Measurements from ENCODE around the gene UIMC1. TPM values are rescaled to one million over a fixed set of nuclear protein-coding genes. Genes with fewer than 3 reads are reported as not detected.
A peak's percentile ranks its signal among the peaks of the same experiment; 100 is the strongest.

Gene UIMC1
- total and polyA plus RNA-seq, 2 of the 13 experiments (the other 11 are each of a cell fraction or from before 2014, with no cell fraction given): 18.9 to 32.7 TPM

DNA sequence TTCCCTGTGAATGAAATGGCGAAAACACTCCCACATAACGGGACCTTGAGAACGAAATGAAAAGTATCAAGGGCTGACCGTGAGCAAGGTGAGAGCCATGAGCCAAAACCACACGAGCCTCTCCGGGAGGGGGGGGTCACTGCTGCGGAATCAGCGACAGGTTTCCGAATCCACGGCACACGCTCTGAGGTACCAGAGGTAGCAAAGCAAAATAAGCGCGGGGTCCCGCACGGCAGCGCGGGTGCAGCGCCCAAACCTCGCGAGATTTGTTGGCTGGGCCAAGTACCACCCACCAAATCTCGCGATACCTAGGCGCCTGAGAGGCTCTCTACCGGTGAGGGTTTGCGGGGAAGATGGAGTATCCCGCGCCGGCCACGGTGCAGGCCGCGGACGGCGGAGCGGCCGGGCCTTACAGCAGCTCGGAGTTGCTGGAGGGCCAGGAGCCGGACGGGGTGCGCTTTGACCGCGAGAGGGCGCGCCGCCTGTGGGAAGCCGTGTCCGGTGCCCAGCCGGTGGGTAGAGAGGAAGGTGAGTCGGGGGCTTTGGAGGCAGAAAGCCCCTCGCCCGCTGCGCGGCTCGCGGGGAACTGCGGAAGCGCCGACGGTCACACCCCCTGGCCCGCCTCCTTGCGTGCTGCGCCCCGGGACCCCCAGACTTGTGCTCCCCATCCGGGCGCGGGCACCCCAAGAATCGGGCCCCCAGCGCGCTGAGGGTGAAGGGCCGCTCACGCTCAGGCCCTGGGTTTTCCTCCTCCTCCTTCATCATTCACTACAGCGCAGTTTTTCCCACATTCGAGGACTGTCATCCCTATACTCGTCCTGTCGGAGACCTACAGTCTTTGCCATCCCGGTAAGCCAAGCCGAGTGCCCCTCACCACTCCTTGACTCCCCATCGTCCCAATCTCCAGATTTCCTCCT, 16.1 kb upstream of the UIMC1 start, which contains the start of gene ZNF346 (continued):
- TF ChIP-seq, protein P1, sequence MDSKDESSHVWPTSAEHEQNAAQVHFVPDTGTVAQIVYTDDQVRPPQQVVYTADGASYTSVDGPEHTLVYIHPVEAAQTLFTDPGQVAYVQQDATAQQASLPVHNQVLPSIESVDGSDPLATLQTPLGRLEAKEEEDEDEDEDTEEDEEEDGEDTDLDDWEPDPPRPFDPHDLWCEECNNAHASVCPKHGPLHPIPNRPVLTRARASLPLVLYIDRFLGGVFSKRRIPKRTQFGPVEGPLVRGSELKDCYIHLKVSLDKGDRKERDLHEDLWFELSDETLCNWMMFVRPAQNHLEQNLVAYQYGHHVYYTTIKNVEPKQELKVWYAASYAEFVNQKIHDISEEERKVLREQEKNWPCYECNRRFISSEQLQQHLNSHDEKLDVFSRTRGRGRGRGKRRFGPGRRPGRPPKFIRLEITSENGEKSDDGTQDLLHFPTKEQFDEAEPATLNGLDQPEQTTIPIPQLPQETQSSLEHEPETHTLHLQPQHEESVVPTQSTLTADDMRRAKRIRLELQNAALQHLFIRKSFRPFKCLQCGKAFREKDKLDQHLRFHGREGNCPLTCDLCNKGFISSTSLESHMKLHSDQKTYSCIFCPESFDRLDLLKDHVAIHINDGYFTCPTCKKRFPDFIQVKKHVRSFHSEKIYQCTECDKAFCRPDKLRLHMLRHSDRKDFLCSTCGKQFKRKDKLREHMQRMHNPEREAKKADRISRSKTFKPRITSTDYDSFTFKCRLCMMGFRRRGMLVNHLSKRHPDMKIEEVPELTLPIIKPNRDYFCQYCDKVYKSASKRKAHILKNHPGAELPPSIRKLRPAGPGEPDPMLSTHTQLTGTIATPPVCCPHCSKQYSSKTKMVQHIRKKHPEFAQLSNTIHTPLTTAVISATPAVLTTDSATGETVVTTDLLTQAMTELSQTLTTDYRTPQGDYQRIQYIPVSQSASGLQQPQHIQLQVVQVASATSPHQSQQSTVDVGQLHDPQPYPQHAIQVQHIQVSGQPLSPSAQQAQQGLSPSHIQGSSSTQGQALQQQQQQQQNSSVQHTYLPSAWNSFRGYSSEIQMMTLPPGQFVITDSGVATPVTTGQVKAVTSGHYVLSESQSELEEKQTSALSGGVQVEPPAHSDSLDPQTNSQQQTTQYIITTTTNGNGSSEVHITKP (CRISPR knock-in tag; IDR thresholded peaks at IDR 0.05; ENCODE audit: low read depth): no peak; the same call in none of the 2 replicates
- TF ChIP-seq, protein P2, sequence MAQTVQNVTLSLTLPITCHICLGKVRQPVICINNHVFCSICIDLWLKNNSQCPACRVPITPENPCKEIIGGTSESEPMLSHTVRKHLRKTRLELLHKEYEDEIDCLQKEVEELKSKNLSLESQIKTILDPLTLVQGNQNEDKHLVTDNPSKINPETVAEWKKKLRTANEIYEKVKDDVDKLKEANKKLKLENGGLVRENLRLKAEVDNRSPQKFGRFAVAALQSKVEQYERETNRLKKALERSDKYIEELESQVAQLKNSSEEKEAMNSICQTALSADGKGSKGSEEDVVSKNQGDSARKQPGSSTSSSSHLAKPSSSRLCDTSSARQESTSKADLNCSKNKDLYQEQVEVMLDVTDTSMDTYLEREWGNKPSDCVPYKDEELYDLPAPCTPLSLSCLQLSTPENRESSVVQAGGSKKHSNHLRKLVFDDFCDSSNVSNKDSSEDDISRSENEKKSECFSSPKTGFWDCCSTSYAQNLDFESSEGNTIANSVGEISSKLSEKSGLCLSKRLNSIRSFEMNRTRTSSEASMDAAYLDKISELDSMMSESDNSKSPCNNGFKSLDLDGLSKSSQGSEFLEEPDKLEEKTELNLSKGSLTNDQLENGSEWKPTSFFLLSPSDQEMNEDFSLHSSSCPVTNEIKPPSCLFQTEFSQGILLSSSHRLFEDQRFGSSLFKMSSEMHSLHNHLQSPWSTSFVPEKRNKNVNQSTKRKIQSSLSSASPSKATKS (CRISPR knock-in tag; IDR thresholded peaks at IDR 0.05): no peak
- TF ChIP-seq SIN3A (IDR thresholded peaks at IDR 0.05; ENCODE audit: borderline replicate concordance, low read depth, low read length) (peak; percentile 82; the same call in 1 of the 2 replicates), CEBPB (IDR thresholded peaks at IDR 0.05; ENCODE audit: borderline replicate concordance, low read depth, low read length) (no peak), ZNF883 (CRISPR knock-in tag; IDR thresholded peaks at IDR 0.05; ENCODE audit: not compliant biosample characterization) (no peak), ZNF513 (CRISPR knock-in tag; conservative IDR thresholded peaks at IDR 0.05) (no peak), DMAP1 (CRISPR knock-in tag; IDR thresholded peaks at IDR 0.05) (peak; percentile 71; the same call in 1 of the 2 replicates), ZFY (CRISPR knock-in tag; IDR thresholded peaks at IDR 0.05) (peak; percentile 98), TOE1 (CRISPR knock-in tag; IDR thresholded peaks at IDR 0.05) (no peak), PPARG (CRISPR knock-in tag; conservative IDR thresholded peaks at IDR 0.05) (no peak), ZNF296 (CRISPR knock-in tag; conservative IDR thresholded peaks at IDR 0.05) (0 out of 2 replicates have a peak, but pooled peaks have one; percentile 36), ZKSCAN1 (IDR thresholded peaks at IDR 0.05; ENCODE audit: low read length) (no peak), ZNF766 (CRISPR knock-in tag; IDR thresholded peaks at IDR 0.05; ENCODE audit: borderline replicate concordance) (no peak), ZSCAN22 (CRISPR knock-in tag; IDR thresholded peaks at IDR 0.05) (no peak), ZKSCAN8 (CRISPR knock-in tag; IDR thresholded peaks at IDR 0.05; ENCODE audit: borderline replicate concordance) (no peak), MYC (CRISPR knock-in tag; IDR thresholded peaks at IDR 0.05; ENCODE audit: borderline replicate concordance) (peak; percentile 55), ZNF547 (CRISPR knock-in tag; IDR thresholded peaks at IDR 0.05) (no peak), PHF21A (CRISPR knock-in tag; IDR thresholded peaks at IDR 0.05) (0 out of 2 replicates have a peak, but pooled peaks have one; percentile 68), ZNF24 (IDR thresholded peaks at IDR 0.05) (no peak), ZNF234 (CRISPR knock-in tag; conservative IDR thresholded peaks at IDR 0.05) (no peak)
- TF ChIP-seq, protein P3, sequence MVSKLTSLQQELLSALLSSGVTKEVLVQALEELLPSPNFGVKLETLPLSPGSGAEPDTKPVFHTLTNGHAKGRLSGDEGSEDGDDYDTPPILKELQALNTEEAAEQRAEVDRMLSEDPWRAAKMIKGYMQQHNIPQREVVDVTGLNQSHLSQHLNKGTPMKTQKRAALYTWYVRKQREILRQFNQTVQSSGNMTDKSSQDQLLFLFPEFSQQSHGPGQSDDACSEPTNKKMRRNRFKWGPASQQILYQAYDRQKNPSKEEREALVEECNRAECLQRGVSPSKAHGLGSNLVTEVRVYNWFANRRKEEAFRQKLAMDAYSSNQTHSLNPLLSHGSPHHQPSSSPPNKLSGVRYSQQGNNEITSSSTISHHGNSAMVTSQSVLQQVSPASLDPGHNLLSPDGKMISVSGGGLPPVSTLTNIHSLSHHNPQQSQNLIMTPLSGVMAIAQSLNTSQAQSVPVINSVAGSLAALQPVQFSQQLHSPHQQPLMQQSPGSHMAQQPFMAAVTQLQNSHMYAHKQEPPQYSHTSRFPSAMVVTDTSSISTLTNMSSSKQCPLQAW (CRISPR knock-in tag; IDR thresholded peaks at IDR 0.05): peak; percentile 62; the same call in 1 of the 2 replicates
